Uterus (tissue), 4 donors: ENCODE results near the gene SYCE3. TPM values are rescaled to one million over a fixed set of nuclear protein-coding genes. Genes with fewer than 3 reads are reported as not detected.

Experiments used
- DNase-seq, 2 donors: peaks; one replicate each; pipeline ENCODE4 v3.0.0-alpha.2; 2019 to 2020
- H3K27ac ChIP-seq, 2 donors: fragments of 200-600 bp; sonication (generic); 1 replicate in 1 of 2; 2 replicates in 1 of 2; pipeline ENCODE4 v1.5.1; 2016 to 2018
- H3K27me3 ChIP-seq, 2 donors: fragments of 200-600 bp; sonication (generic); one replicate each; pipeline ENCODE4 v1.5.1; 2018 to 2019; ENCODE audit warnings: control low read depth in 1 of 2
- H3K36me3 ChIP-seq, 2 donors: fragments of 200-600 bp; sonication (generic); one replicate each; pipeline ENCODE4 v1.5.1; 2019; ENCODE audit warnings: control low read depth in 1 of 2
- H3K4me1 ChIP-seq, 2 donors: fragments of 200-600 bp; sonication (generic); one replicate each; pipeline ENCODE4 v1.5.1; 2018 to 2019; ENCODE audit warnings: control low read depth in 1 of 2
- H3K4me3 ChIP-seq, 2 donors: fragments of 200-600 bp; sonication (generic); 1 replicate in 1 of 2; 2 replicates in 1 of 2; pipeline ENCODE4 v1.5.1; 2018 to 2019; ENCODE audit warnings: mild to moderate bottlenecking in 1 of 2
- H3K9me3 ChIP-seq, 2 donors: fragments of 200-600 bp; sonication (generic); one replicate each; pipeline ENCODE4 v1.5.1; 2019; ENCODE audit warnings: control low read depth in 1 of 2
- CTCF ChIP-seq, 4 experiments: fragments of 200-600 bp in 2 of 4; fragments of 450-650 bp in 2 of 4; sonication (generic) in 2 of 4; IDR thresholded peaks; one replicate each; pipeline ENCODE4 v1.5.1; 2016 to 2019; ENCODE audit warnings: antibody characterized with exemption in 4 of 4, mild to moderate bottlenecking in 2 of 4, moderate library complexity in 1 of 4
- POLR2A ChIP-seq, 2 donors: fragments of 450-650 bp; IDR thresholded peaks; one replicate each; pipeline ENCODE4 v1.6.1; 2016; ENCODE audit warnings: antibody characterized with exemption in 2 of 2, mild to moderate bottlenecking in 1 of 2, moderate library complexity in 1 of 2
- intact Hi-C: fragments of 100-400 bp; cut with DNase I; formaldehyde crosslinking; loops from one replicate; pipeline ENCODE4 v1.15.1; 2023; ENCODE audit warnings: low total_unique reads
- total RNA-seq, 4 donors: library from RNA; depleted of rRNA in 3 of 4; stranded (reverse); fragments of >200 nt in 3 of 4; gene quantifications; one replicate each; pipeline versions ENCODE4 v1.1.0 to v1.2.4, GENCODE V29; 2014 to 2023
- donor health status: DM: yes; HTN: yes; CAD: no.

The SYCE3 gene
- total RNA-seq, 4 donors from 2014 or later = not detected

GRCh38 chr22:50502096-50502495, 60.6 kb downstream of the SYCE3 start:
- no peak overlapping the region for H3K4me3 ChIP-seq
- DNase-seq = no peak
- H3K9me3 ChIP-seq = no peaks in the 10 kb centered on the region
- intact Hi-C loops = loop anchor here (10.0 kb wide), 1 partner anchor 227 kb away; the partner anchor contains the start of gene MAPK11
- H3K36me3 ChIP-seq = no peaks in the 10 kb centered on the region
- H3K27me3 ChIP-seq = no peaks in the 10 kb centered on the region
- no peak overlapping the region for H3K27ac ChIP-seq
- H3K4me1 ChIP-seq = peaks cover 3 to 13% of the 10 kb centered on the region in 2 donors
- no peak for TF ChIP-seq CTCF (IDR thresholded peaks at IDR 0.05)
- TF ChIP-seq POLR2A (IDR thresholded peaks at IDR 0.05) = no peak

Other genes starting within 250 kb of the SYCE3 start
- gene DENND6B, start 235.9 kb downstream of the SYCE3 start, total RNA-seq = 10 to 100 TPM in 1 of 4 donors, 1 to 10 TPM in 3; 2.9 to 15.5 (median 8.0) TPM
- 10 to 100 TPM; 42.4 to 73.1 (median 47.2) TPM for gene PPP6R2, start 219.6 kb downstream of the SYCE3 start, total RNA-seq
- gene SBF1, start 87.9 kb downstream of the SYCE3 start, total RNA-seq = 10 to 100 TPM; 35.0 to 84.0 (median 60.9) TPM
- gene ADM2, start 81.4 kb downstream of the SYCE3 start, total RNA-seq = under 1 TPM in 2 of 4 donors, not detected in 2; 0.14 to 0.95 TPM
- not detected for gene MIOX, start 76.1 kb downstream of the SYCE3 start, total RNA-seq
- gene LMF2, start 55.2 kb downstream of the SYCE3 start, total RNA-seq = 10 to 100 TPM; 19.7 to 61.3 (median 32.0) TPM
- 100 to 1,000 TPM in 1 of 4 donors, 10 to 100 TPM in 3; 51.7 to 155 (median 55.4) TPM for gene NCAPH2, start 54.7 kb downstream of the SYCE3 start, total RNA-seq
- gene SCO2, start 37.3 kb downstream of the SYCE3 start, total RNA-seq = 1 to 10 TPM in 2 of 4 donors, not detected in 2; 3.5 to 3.9 TPM
- 10 to 100 TPM in 3 of 4 donors, 1 to 10 TPM in 1; 4.4 to 21.5 (median 15.6) TPM for gene TYMP, start 32.9 kb downstream of the SYCE3 start, total RNA-seq
- gene KLHDC7B, start 17.0 kb downstream of the SYCE3 start, total RNA-seq = not detected
- gene CPT1B, start 15.5 kb upstream of the SYCE3 start, total RNA-seq = 10 to 100 TPM in 1 of 4 donors, 1 to 10 TPM in 1, under 1 TPM in 1, not detected in 1; 0.51 to 10.4 (median 7.2) TPM
- gene CHKB, start 19.9 kb upstream of the SYCE3 start, total RNA-seq = 10 to 100 TPM; 13.5 to 75.6 (median 55.2) TPM
- 1 to 10 TPM in 3 of 4 donors, not detected in 1; 1.7 to 6.1 (median 5.2) TPM for gene MAPK8IP2, start 37.9 kb upstream of the SYCE3 start, total RNA-seq
- 10 to 100 TPM in 2 of 4 donors, 1 to 10 TPM in 2; 5.3 to 41.6 (median 10.6) TPM for gene ARSA, start 65.2 kb upstream of the SYCE3 start, total RNA-seq
- 100 to 1,000 TPM in 1 of 4 donors, 10 to 100 TPM in 2, 1 to 10 TPM in 1; 8.6 to 101 (median 16.9) TPM for gene SHANK3, start 109.9 kb upstream of the SYCE3 start, total RNA-seq
- 1 to 10 TPM in 1 of 4 donors, under 1 TPM in 1, not detected in 2; 0.35 to 7.9 TPM for gene ACR, start 175.3 kb upstream of the SYCE3 start, total RNA-seq
- 10 to 100 TPM in 2 of 4 donors, 1 to 10 TPM in 2; 1.2 to 38.5 (median 11.5) TPM for gene RABL2B, start 220.7 kb upstream of the SYCE3 start, total RNA-seq